ENCODE measurements around the gene SLC44A3.

SLC44A3 gene

GRCh38 chr1:94831641-94832040 is 11.5 kb downstream of the SLC44A3 start:
- TF ChIP-seq ZXDB (tag by site-specific recombination; IDR thresholded peaks at IDR 0.05): no peak
- ChIA-PET CTCF (interaction anchor here (0.6 kb wide), 1 partner anchor 212 kb away, joined by 3 read pairs; no protein-coding TSS in a partner anchor), POLR2A (no interaction called here)
- H3K36me3 ChIP-seq (ENCODE audit: control insufficient read depth in 2 of 2, insufficient read depth in 1 of 2, low read length in 2 of 2): peaks cover 6 to 7% of the 10 kb centered on the region in 2 experiments
- H3K9me3 ChIP-seq (ENCODE audit: control insufficient read depth, insufficient read depth, low read depth, low read length): no peaks in the 10 kb centered on the region
- H3K27ac ChIP-seq (ENCODE audit: extremely low read depth, low read depth, low read length): no peak overlapping the region
- H3K4me1 ChIP-seq (ENCODE audit: control insufficient read depth, insufficient read depth, low read length): no peaks in the 10 kb centered on the region
- H3K4me3 ChIP-seq (ENCODE audit: low read depth, low read length): no peak overlapping the region

- CTCF ChIA-PET: interaction anchor here (0.7 kb wide), 1 partner anchor 8 kb away, joined by 3 read pairs; no protein-coding TSS in a partner anchor
- H3K27ac ChIP-seq (ENCODE audit: extremely low read depth, low read depth, low read length): no peak overlapping the region
These were observed 12.3 kb downstream of the SLC44A3 start for GRCh38 chr1:94832446-94832845.

GRCh38 chr1:94832931-94833585 is 12.9 kb downstream of the SLC44A3 start:
- Histone ChIP-seq H3K4me3 (ENCODE audit: low read depth, low read length) (no peak overlapping the region), H3K27ac (ENCODE audit: extremely low read depth, low read depth, low read length) (no peak overlapping the region), H3K36me3 (ENCODE audit: control insufficient read depth in 2 of 2, insufficient read depth in 1 of 2, low read length in 2 of 2) (peaks cover 0 to 7% of the 10 kb centered on the region in 2 experiments; a peak in 2 of 3 replicates), H3K4me1 (ENCODE audit: control insufficient read depth, insufficient read depth, low read length) (no peaks in the 10 kb centered on the region), H3K9me3 (ENCODE audit: control insufficient read depth, insufficient read depth, low read depth, low read length) (no peaks in the 10 kb centered on the region)
- ChIA-PET CTCF (interaction anchor here (0.7 to 1.3 kb wide), 3 partner anchors 9 to 211 kb away, joined by 3 to 4 read pairs (median 3); no protein-coding TSS in a partner anchor), POLR2A (no interaction called here)
- no peak for TF ChIP-seq PRDM4 (tag by site-specific recombination; IDR thresholded peaks at IDR 0.05)

More at GRCh38 chr1:94832446-94832845, 12.3 kb downstream of the SLC44A3 start:
- Histone ChIP-seq H3K4me1 (ENCODE audit: control insufficient read depth, insufficient read depth, low read length) (no peaks in the 10 kb centered on the region), H3K9me3 (ENCODE audit: control insufficient read depth, insufficient read depth, low read depth, low read length) (no peaks in the 10 kb centered on the region), H3K4me3 (ENCODE audit: low read depth, low read length) (no peak overlapping the region), H3K36me3 (ENCODE audit: control insufficient read depth in 2 of 2, insufficient read depth in 1 of 2, low read length in 2 of 2) (peaks cover 5 to 7% of the 10 kb centered on the region in 2 experiments)
- POLR2A ChIA-PET: no interaction called here
- TF ChIP-seq KLF9 (tag by site-specific recombination; IDR thresholded peaks at IDR 0.05; ENCODE audit: low read depth) (no peak), ZNF692 (tag by site-specific recombination; IDR thresholded peaks at IDR 0.05) (no peak), ZNF24 (tag by site-specific recombination; IDR thresholded peaks at IDR 0.05) (no peak), ZNF140 (tag by site-specific recombination; IDR thresholded peaks at IDR 0.05) (no peak), HOXC10 (CRISPR knock-in tag; IDR thresholded peaks at IDR 0.05) (no peak), ZNF473 (tag by site-specific recombination; IDR thresholded peaks at IDR 0.05) (no peak), ZNF311 (tag by site-specific recombination; IDR thresholded peaks at IDR 0.05; ENCODE audit: borderline replicate concordance) (no peak), BCL11B (tag by site-specific recombination; IDR thresholded peaks at IDR 0.05; ENCODE audit: low read depth) (no peak), ZNF580 (tag by site-specific recombination; IDR thresholded peaks at IDR 0.05) (no peak), ZFP41 (tag by site-specific recombination; IDR thresholded peaks at IDR 0.05; ENCODE audit: borderline replicate concordance) (no peak), ZFHX2 (tag by site-specific recombination; conservative IDR thresholded peaks at IDR 0.05) (no peak), ZNF544 (tag by site-specific recombination; IDR thresholded peaks at IDR 0.05) (no peak), AEBP2 (tag by site-specific recombination; IDR thresholded peaks at IDR 0.05; ENCODE audit: borderline replicate concordance) (no peak), ZNF548 (tag by site-specific recombination; IDR thresholded peaks at IDR 0.05) (no peak), PRDM6 (tag by site-specific recombination; IDR thresholded peaks at IDR 0.05) (no peak), GLI4 (tag by site-specific recombination; IDR thresholded peaks at IDR 0.05) (no peak), SCRT1 (tag by site-specific recombination; IDR thresholded peaks at IDR 0.05; ENCODE audit: borderline replicate concordance) (no peak)
